SJCRH30 (cell line): ENCODE measurements around the gene PTPN3. TPM values are rescaled to one million over a fixed set of nuclear protein-coding genes. Genes with fewer than 3 reads are reported as not detected.
"Not testable (repeated sequence)": the region's sequence is repeated elsewhere in the genome, so short reads cannot be mapped to it uniquely, and the experiment has no call there.

Source experiments
- DNase-seq, 2 experiments: peaks; one replicate each; pipeline ENCODE4 v3.0.0-alpha.2; 2015 to 2020
- H3K27ac ChIP-seq: fragments of 250-450 bp; sonication (Bioruptor Pico); 2 replicates; pipeline ENCODE4 v1.5.1; 2020; ENCODE audit warnings: mild to moderate bottlenecking, moderate library complexity
- H3K27me3 ChIP-seq: fragments of 250-450 bp; sonication (Bioruptor Pico); 2 replicates; pipeline ENCODE4 v1.5.1; 2020; ENCODE audit warnings: mild to moderate bottlenecking, moderate library complexity
- H3K36me3 ChIP-seq: fragments of 250-450 bp; sonication (Bioruptor Pico); 2 replicates; pipeline ENCODE4 v1.5.1; 2020; ENCODE audit warnings: mild to moderate bottlenecking, moderate library complexity
- H3K4me1 ChIP-seq: fragments of 250-450 bp; sonication (Bioruptor Pico); 2 replicates; pipeline ENCODE4 v1.5.1; 2020; ENCODE audit warnings: mild to moderate bottlenecking, moderate library complexity
- H3K4me3 ChIP-seq: fragments of 250-450 bp; sonication (Bioruptor Pico); 2 replicates; pipeline ENCODE4 v1.5.1; 2020; ENCODE audit warnings: mild to moderate bottlenecking, moderate library complexity
- H3K9me3 ChIP-seq: fragments of 250-450 bp; sonication (Bioruptor Pico); replicated peaks from 2 replicates; pipeline ENCODE4 v1.5.1; 2020; ENCODE audit warnings: mild to moderate bottlenecking, moderate library complexity
- total RNA-seq: library from RNA; depleted of rRNA; stranded (reverse); fragments of >200 nt; shearing (Covaris generic); gene quantifications from 2 replicates; pipeline ENCODE4 v1.2.3, GENCODE V29; 2014

PTPN3 gene
- total RNA-seq, 1 experiment from 2014 or later: 8.1 TPM

GRCh38 chr9:109372246-109372645 lies 125.9 kb downstream of the PTPN3 start:
- 0 out of 2 replicates have a peak, but pooled peaks cover 4% of the 10 kb centered on the region for H3K27me3 ChIP-seq
- H3K9me3 ChIP-seq: no peaks in the 10 kb centered on the region
- H3K36me3 ChIP-seq: no peaks in the 10 kb centered on the region
- no peak overlapping the region for H3K4me3 ChIP-seq
- H3K4me1 ChIP-seq: peaks cover 3% of the 10 kb centered on the region; the same call in 1 of the 2 replicates
- no peak overlapping the region for H3K27ac ChIP-seq
- no peak for DNase-seq

GRCh38 chr9:109371374-109371773 lies 126.7 kb downstream of the PTPN3 start:
- H3K9me3 ChIP-seq: no peaks in the 10 kb centered on the region
- peaks cover 3% of the 10 kb centered on the region; the same call in 1 of the 2 replicates for H3K4me1 ChIP-seq
- no peak for DNase-seq

GRCh38 chr9:109369285-109369684 lies 128.8 kb downstream of the PTPN3 start:
- Histone ChIP-seq H3K4me3 (no peak overlapping the region), H3K27ac (no peak overlapping the region), H3K9me3 (no peaks in the 10 kb centered on the region), H3K4me1 (peaks cover 3% of the 10 kb centered on the region; the same call in 1 of the 2 replicates), H3K36me3 (no peaks in the 10 kb centered on the region), H3K27me3 (0 out of 2 replicates have a peak, but pooled peaks cover 4% of the 10 kb centered on the region)
- peak in 1 of 2 experiments; percentile 20 for DNase-seq

More at GRCh38 chr9:109371374-109371773, 126.7 kb downstream of the PTPN3 start:
- 0 out of 2 replicates have a peak, but pooled peaks cover 4% of the 10 kb centered on the region for H3K27me3 ChIP-seq
- no peak overlapping the region for H3K4me3 ChIP-seq
- no peaks in the 10 kb centered on the region for H3K36me3 ChIP-seq
- H3K27ac ChIP-seq: no peak overlapping the region

GRCh38 chr9:109360771-109361170 lies 137.3 kb downstream of the PTPN3 start:
- no peak overlapping the region for H3K27ac ChIP-seq
- DNase-seq: no peak
- no peaks in the 10 kb centered on the region for H3K9me3 ChIP-seq
- H3K27me3 ChIP-seq: no peaks in the 10 kb centered on the region
- no peaks in the 10 kb centered on the region for H3K36me3 ChIP-seq
- peaks cover 11% of the 10 kb centered on the region for H3K4me1 ChIP-seq
- H3K4me3 ChIP-seq: no peak overlapping the region

GRCh38 chr9:109358968-109359603 lies 139.0 kb downstream of the PTPN3 start:
- DNase-seq, H3K9me3 ChIP-seq, H3K4me3 ChIP-seq, H3K36me3 ChIP-seq, H3K27ac ChIP-seq, H3K27me3 ChIP-seq: not testable (repeated sequence)
- peaks cover 12% of the 10 kb centered on the region for H3K4me1 ChIP-seq

GRCh38 chr9:109355564-109356297 lies 142.4 kb downstream of the PTPN3 start:
- Histone ChIP-seq H3K4me3 (no peak overlapping the region), H3K4me1 (peaks cover 12% of the 10 kb centered on the region), H3K27ac (0 out of 2 replicates have a peak overlapping the region, but pooled peaks have one; percentile 2), H3K9me3 (no peaks in the 10 kb centered on the region), H3K27me3 (no peaks in the 10 kb centered on the region), H3K36me3 (no peaks in the 10 kb centered on the region)
- peak; percentile 79 to 83 for DNase-seq

GRCh38 chr9:109354190-109354589 lies 143.9 kb downstream of the PTPN3 start:
- H3K9me3 ChIP-seq: no peaks in the 10 kb centered on the region
- no peak overlapping the region for H3K27ac ChIP-seq
- no peaks in the 10 kb centered on the region for H3K36me3 ChIP-seq
- H3K4me1 ChIP-seq: peaks cover 12% of the 10 kb centered on the region
- no peak overlapping the region for H3K4me3 ChIP-seq
- no peak for DNase-seq
- no peaks in the 10 kb centered on the region for H3K27me3 ChIP-seq

- H3K36me3 ChIP-seq: no peaks in the 10 kb centered on the region
- H3K4me1 ChIP-seq: peaks cover 4% of the 10 kb centered on the region; the same call in 1 of the 2 replicates
- no peaks in the 10 kb centered on the region for H3K9me3 ChIP-seq
- no peak overlapping the region for H3K4me3 ChIP-seq
- DNase-seq: no peak
- H3K27ac ChIP-seq: no peak overlapping the region
- H3K27me3 ChIP-seq: no peaks in the 10 kb centered on the region
These were observed 147.1 kb downstream of the PTPN3 start for GRCh38 chr9:109351032-109351431.

GRCh38 chr9:109349421-109349846 lies 148.7 kb downstream of the PTPN3 start:
- DNase-seq: no peak
- Histone ChIP-seq H3K27me3 (no peaks in the 10 kb centered on the region), H3K27ac (no peak overlapping the region)

GRCh38 chr9:109346904-109347303 lies 151.2 kb downstream of the PTPN3 start:
- no peak overlapping the region for H3K4me3 ChIP-seq
- H3K9me3 ChIP-seq: no peaks in the 10 kb centered on the region
- no peak overlapping the region for H3K27ac ChIP-seq
- no peaks in the 10 kb centered on the region for H3K36me3 ChIP-seq
- H3K27me3 ChIP-seq: no peaks in the 10 kb centered on the region
- peaks cover 17% of the 10 kb centered on the region for H3K4me1 ChIP-seq
- DNase-seq: no peak

More at GRCh38 chr9:109349421-109349846, 148.7 kb downstream of the PTPN3 start:
- H3K4me1 ChIP-seq: peaks cover 6% of the 10 kb centered on the region; the same call in 1 of the 2 replicates
- no peaks in the 10 kb centered on the region for H3K36me3 ChIP-seq
- no peak overlapping the region for H3K4me3 ChIP-seq
- no peaks in the 10 kb centered on the region for H3K9me3 ChIP-seq

- no peaks in the 10 kb centered on the region for H3K9me3 ChIP-seq
- H3K36me3 ChIP-seq: no peaks in the 10 kb centered on the region
- no peak overlapping the region for H3K27ac ChIP-seq
- no peak overlapping the region for H3K4me3 ChIP-seq
- H3K4me1 ChIP-seq: peaks cover 20% of the 10 kb centered on the region
- H3K27me3 ChIP-seq: no peaks in the 10 kb centered on the region
- DNase-seq: no peak
These were observed 153.2 kb downstream of the PTPN3 start for GRCh38 chr9:109344866-109345265.

- Histone ChIP-seq H3K27ac (no peak overlapping the region), H3K27me3 (no peaks in the 10 kb centered on the region), H3K9me3 (no peaks in the 10 kb centered on the region), H3K4me3 (no peak overlapping the region), H3K36me3 (no peaks in the 10 kb centered on the region), H3K4me1 (peaks cover 20% of the 10 kb centered on the region)
- DNase-seq: peak; percentile 63 to 78
These were observed 155.2 kb downstream of the PTPN3 start for GRCh38 chr9:109342878-109343277.

- Histone ChIP-seq H3K36me3 (no peaks in the 10 kb centered on the region), H3K4me3 (no peak overlapping the region), H3K9me3 (no peaks in the 10 kb centered on the region), H3K4me1 (peaks cover 20% of the 10 kb centered on the region), H3K27me3 (peaks cover 3% of the 10 kb centered on the region), H3K27ac (no peak overlapping the region)
- peak in 1 of 2 experiments; percentile 44 for DNase-seq
These were observed 156.5 kb downstream of the PTPN3 start for GRCh38 chr9:109341561-109341960.

GRCh38 chr9:109340979-109341378 lies 157.1 kb downstream of the PTPN3 start:
- DNase-seq, H3K4me3 ChIP-seq, H3K27ac ChIP-seq, H3K9me3 ChIP-seq, H3K27me3 ChIP-seq, H3K36me3 ChIP-seq: not testable (repeated sequence)
- peaks cover 20% of the 10 kb centered on the region for H3K4me1 ChIP-seq

- no peaks in the 10 kb centered on the region for H3K36me3 ChIP-seq
- no peaks in the 10 kb centered on the region for H3K9me3 ChIP-seq
- no peak overlapping the region for H3K27ac ChIP-seq
- H3K4me3 ChIP-seq: no peak overlapping the region
- DNase-seq: no peak
- peaks cover 17% of the 10 kb centered on the region for H3K27me3 ChIP-seq
- H3K4me1 ChIP-seq: peaks cover 1% of the 10 kb centered on the region; the same call in 1 of the 2 replicates
These were observed 161.7 kb downstream of the PTPN3 start for GRCh38 chr9:109336409-109336808.
